Mucosa of stomach (tissue), 1 donor: Measurements from ENCODE around the gene CHTF8.

Source experiments
- H3K27me3 ChIP-seq: one replicate; pipeline ENCODE4 v1.7.0; 2013; ENCODE audit warnings: mild to moderate bottlenecking, low read length; ENCODE audit not compliant: control insufficient read depth, insufficient read depth
- H3K36me3 ChIP-seq: one replicate; pipeline ENCODE4 v1.7.0; 2013; ENCODE audit warnings: low read length; ENCODE audit not compliant: control insufficient read depth, insufficient read depth
- H3K4me1 ChIP-seq: one replicate; pipeline ENCODE4 v1.7.0; 2013; ENCODE audit warnings: mild to moderate bottlenecking, low read length; ENCODE audit not compliant: control insufficient read depth, insufficient read depth
- H3K4me3 ChIP-seq: one replicate; pipeline ENCODE4 v1.7.0; 2013; ENCODE audit warnings: low read length
- H3K9ac ChIP-seq: one replicate; pipeline ENCODE4 v1.7.0; 2013; ENCODE audit warnings: mild to moderate bottlenecking, low read length, moderate library complexity
- H3K9me3 ChIP-seq: one replicate; pipeline ENCODE4 v1.7.0; 2013; ENCODE audit warnings: mild to moderate bottlenecking, low read length, moderate library complexity; ENCODE audit not compliant: control insufficient read depth
- donor health status: Pancreatic carcinoma.

The CHTF8 gene

GRCh38 chr16:69109486-69110270 is 22.7 kb downstream of the CHTF8 start:
- H3K27me3 ChIP-seq: peaks cover 25% of the 10 kb centered on the region

GRCh38 chr16:69108905-69109252 is 23.5 kb downstream of the CHTF8 start:
- Histone ChIP-seq H3K4me3 (no peak overlapping the region), H3K9me3 (no peaks in the 10 kb centered on the region), H3K27me3 (peaks cover 25% of the 10 kb centered on the region), H3K36me3 (no peaks in the 10 kb centered on the region), H3K4me1 (peaks cover 31% of the 10 kb centered on the region), H3K9ac (no peak overlapping the region)

More at GRCh38 chr16:69109486-69110270, 22.7 kb downstream of the CHTF8 start:
- no peaks in the 10 kb centered on the region for H3K9me3 ChIP-seq
- no peak overlapping the region for H3K4me3 ChIP-seq
- no peak overlapping the region for H3K9ac ChIP-seq
- H3K4me1 ChIP-seq: peaks cover 31% of the 10 kb centered on the region
- no peaks in the 10 kb centered on the region for H3K36me3 ChIP-seq

- Histone ChIP-seq H3K9ac (no peak overlapping the region), H3K9me3 (no peaks in the 10 kb centered on the region), H3K4me3 (no peak overlapping the region), H3K4me1 (peaks cover 31% of the 10 kb centered on the region), H3K36me3 (no peaks in the 10 kb centered on the region), H3K27me3 (peaks cover 25% of the 10 kb centered on the region)
These were observed 24.1 kb downstream of the CHTF8 start for GRCh38 chr16:69108064-69108904.

- H3K4me1 ChIP-seq: peaks cover 26% of the 10 kb centered on the region
- H3K27me3 ChIP-seq: peaks cover 25% of the 10 kb centered on the region
- peak overlapping the region; percentile 28 for H3K4me3 ChIP-seq
- H3K9me3 ChIP-seq: no peaks in the 10 kb centered on the region
- H3K36me3 ChIP-seq: no peaks in the 10 kb centered on the region
- H3K9ac ChIP-seq: peak overlapping the region; percentile 39
These were observed 24.9 kb downstream of the CHTF8 start for GRCh38 chr16:69107316-69107962.

- Histone ChIP-seq H3K36me3 (no peaks in the 10 kb centered on the region), H3K4me3 (peak overlapping the region; percentile 28), H3K9ac (peak overlapping the region; percentile 39), H3K4me1 (peaks cover 24% of the 10 kb centered on the region), H3K27me3 (peaks cover 25% of the 10 kb centered on the region), H3K9me3 (no peaks in the 10 kb centered on the region)
These were observed 25.7 kb downstream of the CHTF8 start for GRCh38 chr16:69106491-69107315.

- Histone ChIP-seq H3K4me3 (peak within 1 kb of the TSS; percentile 36), H3K36me3 (no peaks in the 10 kb centered on the region), H3K9ac (peak within 1 kb of the TSS; percentile 41), H3K9me3 (no peaks in the 10 kb centered on the region), H3K27me3 (peaks cover 28% of the 10 kb centered on the region), H3K4me1 (peaks cover 24% of the 10 kb centered on the region)
These were observed 26.7 kb downstream of the CHTF8 start, which contains the start of gene HAS3 for GRCh38 chr16:69105501-69106361. TSS of gene HAS3 (plus strand) at chr16:69105653. CDS start at chr16:69109396, 3,743 bp downstream.

- Histone ChIP-seq H3K9ac (no peak overlapping the region), H3K27me3 (peaks cover 14% of the 10 kb centered on the region), H3K4me3 (no peak overlapping the region), H3K4me1 (no peaks in the 10 kb centered on the region), H3K36me3 (no peaks in the 10 kb centered on the region), H3K9me3 (no peaks in the 10 kb centered on the region)
These were observed 32.2 kb downstream of the CHTF8 start for GRCh38 chr16:69100071-69100691.

GRCh38 chr16:69095193-69095592 is 37.2 kb downstream of the CHTF8 start:
- Histone ChIP-seq H3K4me1 (peaks cover 9% of the 10 kb centered on the region), H3K36me3 (no peaks in the 10 kb centered on the region), H3K9me3 (no peaks in the 10 kb centered on the region), H3K4me3 (no peak overlapping the region), H3K9ac (no peak overlapping the region), H3K27me3 (peaks cover 7% of the 10 kb centered on the region)

- Histone ChIP-seq H3K4me1 (peaks cover 14% of the 10 kb centered on the region), H3K36me3 (no peaks in the 10 kb centered on the region), H3K9ac (no peak overlapping the region), H3K4me3 (no peak overlapping the region), H3K27me3 (peaks cover 3% of the 10 kb centered on the region), H3K9me3 (no peaks in the 10 kb centered on the region)
These were observed 37.9 kb downstream of the CHTF8 start for GRCh38 chr16:69094501-69094900.

GRCh38 chr16:69093974-69094373 is 38.4 kb downstream of the CHTF8 start:
- H3K9me3 ChIP-seq: no peaks in the 10 kb centered on the region
- no peak overlapping the region for H3K9ac ChIP-seq
- H3K4me3 ChIP-seq: no peak overlapping the region
- peaks cover 3% of the 10 kb centered on the region for H3K27me3 ChIP-seq
- peaks cover 19% of the 10 kb centered on the region for H3K4me1 ChIP-seq
- H3K36me3 ChIP-seq: no peaks in the 10 kb centered on the region
